Right kidney (tissue), 9 donors: ENCODE data around the gene OR5H6.
"Not testable (repeated sequence)": the region's sequence is repeated elsewhere in the genome, so short reads cannot be mapped to it uniquely, and the experiment has no call there.

Source experiments
- DNase-seq: peaks from one replicate; pipeline ENCODE4 v3.0.0-alpha.2; 2016
- long read RNA-seq, 8 donors: transcript quantifications; one replicate each; lab custom pipeline, GENCODE V29; 2026

The OR5H6 gene
- long read RNA-seq, donor 1: 0 reads
- long read RNA-seq, donor 2: 0 reads
- long read RNA-seq, donor 3: 0 reads
- long read RNA-seq, donor 4: 0 reads
- long read RNA-seq, donor 5: 0 reads
- long read RNA-seq, donor 6: 0 reads
- long read RNA-seq, donor 7: 0 reads
- long read RNA-seq, donor 8: 0 reads

GRCh38 chr3:98263944-98264343, at the start of gene OR5H6:
OR5H6 (plus strand) TSS chr3:98264244; CDS start chr3:98264333, 89 bp downstream.
- no peak for DNase-seq

GRCh38 chr3:98215051-98215450, 49.0 kb upstream of the OR5H6 start:
- DNase-seq: no peak

- DNase-seq: no peak
These were observed 40.0 kb upstream of the OR5H6 start for GRCh38 chr3:98223907-98224672.

- DNase-seq: no peak
These were observed 31.6 kb upstream of the OR5H6 start for GRCh38 chr3:98232489-98232888.

GRCh38 chr3:98233468-98233867, 30.6 kb upstream of the OR5H6 start:
- DNase-seq: no peak

GRCh38 chr3:98240131-98240530, 23.9 kb upstream of the OR5H6 start:
- no peak for DNase-seq

GRCh38 chr3:98242155-98242554, 21.9 kb upstream of the OR5H6 start:
- DNase-seq: no peak

GRCh38 chr3:98243843-98244242, 20.2 kb upstream of the OR5H6 start:
- DNase-seq: no peak

GRCh38 chr3:98246142-98246541, 17.9 kb upstream of the OR5H6 start:
- DNase-seq: no peak

- not testable (repeated sequence) for DNase-seq
These were observed 8.0 kb upstream of the OR5H6 start for GRCh38 chr3:98256026-98256425.

- DNase-seq: no peak
These were observed 4.3 kb upstream of the OR5H6 start for GRCh38 chr3:98259707-98260106.

GRCh38 chr3:98262046-98262445, 2.0 kb upstream of the OR5H6 start:
- DNase-seq: no peak

GRCh38 chr3:98269846-98270245, 5.8 kb downstream of the OR5H6 start:
- DNase-seq: no peak

GRCh38 chr3:98272126-98272525, 8.1 kb downstream of the OR5H6 start:
- no peak for DNase-seq

- DNase-seq: no peak
These were observed 10.9 kb downstream of the OR5H6 start for GRCh38 chr3:98274914-98275313.

GRCh38 chr3:98282205-98282604, 18.2 kb downstream of the OR5H6 start, which contains the start of gene OR5H2:
OR5H2 (plus strand) TSS chr3:98282505; CDS start chr3:98282903, 398 bp downstream.
- DNase-seq: no peak

- no peak for DNase-seq
These were observed 26.9 kb downstream of the OR5H6 start for GRCh38 chr3:98290916-98291315.

GRCh38 chr3:98291332-98291957, 27.4 kb downstream of the OR5H6 start:
- DNase-seq: no peak
